ENCODE data around the gene LBHD1.
"Not testable (repeated sequence)": the region's sequence is repeated elsewhere in the genome, so short reads cannot be mapped to it uniquely, and the experiment has no call there.

Gene LBHD1

DNA sequence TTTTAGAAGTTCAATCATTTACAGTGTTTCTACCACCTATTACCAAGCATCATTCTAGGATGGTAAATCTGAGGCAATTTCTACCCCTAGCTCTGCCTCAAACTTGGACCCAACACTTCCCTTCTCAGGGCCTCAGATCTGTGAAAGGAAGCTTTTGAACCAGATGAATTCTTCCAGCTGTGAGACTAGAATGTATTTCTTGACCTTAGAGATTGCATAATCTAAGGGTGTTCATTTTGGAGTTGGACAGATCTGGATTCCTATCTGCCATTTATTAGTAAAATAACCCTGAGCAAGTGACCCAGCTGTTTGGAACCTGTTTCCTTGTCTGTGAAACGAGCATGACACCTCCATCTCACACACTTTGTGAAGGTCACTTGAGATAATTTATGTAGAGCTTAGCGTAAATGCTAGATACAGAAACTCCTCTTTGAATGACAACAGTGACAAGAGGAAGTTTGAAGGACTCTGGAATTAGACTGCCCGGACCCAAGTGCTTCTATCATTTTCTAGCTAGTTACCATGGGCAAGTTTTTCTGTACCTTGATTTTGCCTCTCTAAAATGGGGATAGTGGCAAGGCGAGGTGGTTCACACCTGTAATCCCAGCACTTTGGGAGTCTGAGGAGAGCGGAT is 15.2 kb downstream of the LBHD1 start:
- peak in 1 of 2 experiments; percentile 12 for DNase-seq

- DNase-seq = no peak
Observed at GRCh38 chr11:62654297-62654696, 17.8 kb downstream of the LBHD1 start.

DNA sequence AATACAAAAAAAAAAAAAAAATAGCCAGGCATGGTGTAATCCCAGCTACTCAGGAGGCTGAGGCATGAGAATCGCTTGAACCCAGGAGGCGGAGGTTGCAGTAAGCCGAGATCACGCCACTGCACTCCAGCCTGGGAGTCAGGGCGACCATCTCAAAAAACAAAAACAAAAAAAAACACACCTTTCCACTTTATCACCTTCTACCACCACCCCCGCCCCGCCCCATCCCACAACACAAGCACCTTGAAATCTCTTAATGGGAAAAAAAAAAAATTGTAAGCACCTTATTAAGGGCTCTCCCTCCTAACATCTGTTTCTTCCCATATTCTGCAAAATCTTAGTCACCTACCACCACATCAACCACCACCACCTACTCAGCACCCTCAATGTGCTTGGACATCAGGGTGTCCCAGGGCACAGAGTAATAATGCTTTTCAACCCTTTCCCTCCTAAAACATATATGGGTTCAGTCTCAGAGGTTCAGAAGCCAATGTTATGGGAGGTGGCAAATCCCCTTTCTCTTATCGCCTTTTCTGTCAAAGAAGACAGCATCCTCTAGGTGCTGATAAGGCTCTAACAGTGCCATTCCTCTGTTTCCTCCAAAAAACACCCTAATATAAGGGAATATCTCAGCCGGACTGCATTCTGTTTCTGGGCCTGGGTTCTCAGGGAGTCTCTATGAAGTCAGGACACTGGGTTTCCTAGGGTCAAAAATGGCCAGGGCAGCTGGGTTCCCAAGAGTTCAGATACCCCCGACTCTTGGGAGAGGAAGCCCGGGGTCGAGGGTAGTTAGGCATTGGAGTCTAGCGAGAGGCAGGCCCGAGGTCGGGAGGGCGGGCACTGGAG is 19.7 kb downstream of the LBHD1 start:
- no peak for DNase-seq

DNA sequence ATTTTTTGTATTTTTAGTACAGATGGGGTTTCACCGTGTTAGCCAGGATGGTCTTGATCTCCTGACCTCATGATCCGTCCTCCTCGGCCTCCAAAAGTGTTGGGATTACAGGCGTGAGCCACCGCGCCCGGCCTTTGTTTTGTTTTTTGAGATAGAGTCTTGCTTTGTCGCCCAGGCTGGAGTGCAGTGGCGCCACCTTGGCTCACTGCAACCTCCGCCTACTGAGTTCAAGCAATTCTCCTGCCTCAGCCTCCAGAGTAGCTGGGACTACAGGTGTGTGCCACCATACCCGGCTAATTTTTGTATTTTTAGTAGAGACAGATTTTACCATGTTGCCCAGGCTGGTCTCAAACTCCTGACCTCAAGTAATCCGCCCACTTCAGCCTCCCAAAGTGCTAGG is 21.8 kb downstream of the LBHD1 start:
- DNase-seq = not testable (repeated sequence)

DNA sequence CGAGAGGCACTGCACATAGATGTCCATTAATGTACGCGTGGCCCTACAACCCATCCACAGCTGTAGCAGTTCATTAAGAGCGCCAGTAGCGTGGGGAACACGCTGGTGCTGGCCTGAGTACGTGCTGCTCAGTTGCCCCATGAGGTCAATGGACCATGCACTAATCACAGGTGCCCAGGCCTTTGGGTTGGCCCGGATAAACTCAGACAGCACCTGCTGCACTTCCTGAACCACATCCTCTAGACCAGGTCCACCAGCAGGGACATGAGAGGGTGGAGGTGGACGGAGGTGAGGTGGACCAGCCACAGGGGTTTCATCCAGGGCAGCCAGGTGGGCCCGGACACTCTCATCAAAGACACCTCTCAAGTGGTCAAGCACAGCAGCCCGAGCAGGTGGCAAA is 22.6 kb downstream of the LBHD1 start:
- no peak for DNase-seq

GRCh38 chr11:62648967-62649364 is 23.1 kb downstream of the LBHD1 start:
- no peak for DNase-seq

GRCh38 chr11:62648185-62648966 is 23.7 kb downstream of the LBHD1 start:
- DNase-seq = no peak

- no peak for DNase-seq
Observed at GRCh38 chr11:62647609-62648005, 24.5 kb downstream of the LBHD1 start.

GRCh38 chr11:62646825-62647608 is 25.1 kb downstream of the LBHD1 start:
- DNase-seq = no peak

DNA sequence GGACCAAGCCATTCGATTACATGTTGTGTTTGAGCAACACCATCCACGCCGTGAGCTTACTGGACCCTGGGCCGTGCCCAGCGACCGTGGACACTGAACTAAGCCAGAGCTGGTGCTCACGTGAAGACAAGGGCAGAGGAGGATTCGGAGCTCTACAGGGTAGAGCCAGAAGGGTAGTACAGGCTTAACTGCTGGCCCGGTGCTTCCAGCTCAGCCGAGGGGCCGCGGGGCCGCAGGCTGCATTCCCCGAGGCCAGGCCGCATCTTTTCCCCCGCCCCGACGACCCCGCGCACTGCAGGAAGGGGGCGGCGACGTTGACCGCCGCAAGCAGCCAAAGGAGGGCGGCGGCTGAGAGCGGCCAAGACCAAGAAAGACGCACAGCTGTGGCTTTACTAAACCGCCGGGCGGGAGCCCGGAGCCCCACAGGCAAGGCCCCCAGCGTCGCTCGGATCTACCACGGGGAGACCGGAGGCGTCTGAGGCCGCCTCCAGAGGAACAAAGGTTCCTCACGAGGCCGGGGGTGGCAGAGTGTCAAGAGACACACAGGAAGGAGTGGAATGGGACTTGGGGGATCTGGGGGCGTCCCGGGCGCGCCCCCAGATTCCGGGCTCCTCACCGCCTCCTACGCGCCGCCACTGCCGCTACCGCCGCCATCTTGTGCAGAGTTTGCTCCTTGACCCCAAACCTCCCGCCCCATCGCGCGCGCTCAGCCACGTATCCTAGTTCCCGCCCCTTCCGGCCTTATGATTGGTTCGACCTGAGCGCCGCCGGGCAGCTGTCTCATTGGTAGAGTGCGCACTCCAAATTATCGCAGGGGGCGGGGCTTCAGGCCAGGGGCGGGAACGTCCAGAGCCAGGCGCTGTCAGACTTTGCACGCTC is 25.9 kb downstream of the LBHD1 start, which contains the start of gene GANAB:
TSS of gene GANAB (minus strand) at position 668 of the 879 bp plus-strand sequence. CDS start at position 654, 14 bp downstream.
- DNase-seq = peak; percentile 96 to 98

GRCh38 chr11:62645671-62645945 is 26.5 kb downstream of the LBHD1 start:
- DNase-seq = no peak

DNA sequence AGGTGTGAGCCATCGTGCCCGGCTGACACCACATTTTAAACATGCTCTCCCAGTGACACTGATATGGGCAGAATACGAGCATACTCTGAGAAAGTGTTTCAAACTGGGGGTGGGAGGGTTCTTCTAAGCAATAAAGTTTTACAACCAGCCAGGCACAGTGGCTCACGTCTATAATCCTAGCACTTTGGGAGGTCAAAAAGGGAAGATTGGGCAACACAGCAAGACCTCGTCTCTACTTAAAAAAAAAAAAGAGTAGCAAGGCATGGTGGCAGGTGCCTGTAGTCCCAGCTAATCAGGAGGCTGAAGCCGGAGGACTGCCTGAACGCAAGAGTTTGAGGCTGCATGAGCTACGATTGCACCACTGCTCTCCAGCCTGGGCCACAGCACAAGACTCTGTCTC is 27.8 kb downstream of the LBHD1 start:
- no peak for DNase-seq

DNA sequence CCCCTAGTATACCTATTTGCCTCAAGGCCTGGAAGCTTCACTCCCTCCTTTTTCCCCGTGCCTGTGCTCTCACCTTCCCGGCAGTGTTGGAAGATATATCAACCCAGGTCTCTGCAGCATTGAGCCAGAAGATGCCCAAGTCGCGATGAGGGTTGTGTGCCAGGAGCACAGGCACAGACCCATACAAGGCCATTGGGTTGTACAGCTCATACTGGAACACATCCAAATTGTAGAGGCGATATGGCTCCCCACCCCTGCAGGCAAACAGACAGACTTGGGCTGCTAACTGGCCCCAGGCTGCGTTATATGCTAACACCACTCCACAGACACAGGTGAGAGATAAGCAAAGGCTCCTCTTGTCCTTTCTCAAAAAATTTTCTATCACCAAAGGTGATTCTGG is 39.6 kb downstream of the LBHD1 start:
- no peak for DNase-seq

- DNase-seq = peak; percentile 23 to 40
Observed at GRCh38 chr11:62627713-62628112, 44.4 kb downstream of the LBHD1 start.

- no peak for DNase-seq
Observed at GRCh38 chr11:62622476-62623089, 49.5 kb downstream of the LBHD1 start.

GRCh38 chr11:62621567-62622470 is 50.2 kb downstream of the LBHD1 start, which contains the start of gene B3GAT3:
Gene B3GAT3, minus strand, starts transcription at chr11:62621986. Its CDS starts 39 bp downstream, at chr11:62621947.
- peak; percentile 94 for DNase-seq

DNA sequence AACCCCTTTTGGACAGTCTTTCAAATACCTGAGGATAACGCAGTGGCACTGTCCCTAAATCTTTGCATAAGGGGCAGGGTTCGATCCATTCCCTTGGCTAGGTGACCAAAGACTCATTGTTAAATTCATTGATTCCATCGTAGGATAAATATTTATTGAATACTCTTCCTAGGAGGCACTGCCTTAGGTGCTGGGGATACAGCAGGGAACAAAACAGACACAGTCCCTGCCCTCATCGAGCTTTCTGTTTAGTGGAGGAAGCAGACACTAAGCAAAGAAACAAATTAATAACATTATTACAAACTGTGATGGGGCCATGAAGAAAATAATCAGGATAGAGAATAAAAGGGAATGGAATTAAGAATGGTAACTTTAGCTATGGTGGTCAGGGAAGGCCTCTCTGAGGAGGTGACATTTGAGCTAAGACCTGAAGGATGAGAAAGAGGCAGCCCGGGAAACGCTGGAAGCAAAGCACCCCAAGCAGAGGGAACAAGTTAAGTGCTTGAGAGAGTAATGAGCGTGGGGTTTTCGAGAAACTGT is 51.0 kb downstream of the LBHD1 start:
- no peak for DNase-seq

DNA sequence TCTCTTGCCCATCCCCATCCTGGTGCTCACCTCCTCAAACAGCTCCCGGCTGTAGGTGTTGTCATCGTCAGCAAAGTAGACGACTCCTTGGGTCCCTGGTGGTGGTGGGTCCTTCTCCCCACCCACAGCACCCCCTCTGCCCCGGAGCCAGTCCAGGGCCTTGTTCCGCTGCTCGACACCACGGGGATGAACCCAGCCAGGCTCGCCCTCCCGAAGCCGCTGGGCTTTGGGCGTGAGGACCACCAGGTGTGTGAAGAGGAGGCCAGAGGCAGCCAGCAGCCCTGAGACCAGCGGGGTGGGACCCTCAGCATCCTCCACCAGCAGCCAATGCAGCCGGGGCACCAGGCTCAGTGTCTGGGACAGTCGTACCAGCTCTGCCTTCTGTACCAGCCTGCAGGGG is 55.1 kb downstream of the LBHD1 start:
- not testable (repeated sequence) for DNase-seq

DNA sequence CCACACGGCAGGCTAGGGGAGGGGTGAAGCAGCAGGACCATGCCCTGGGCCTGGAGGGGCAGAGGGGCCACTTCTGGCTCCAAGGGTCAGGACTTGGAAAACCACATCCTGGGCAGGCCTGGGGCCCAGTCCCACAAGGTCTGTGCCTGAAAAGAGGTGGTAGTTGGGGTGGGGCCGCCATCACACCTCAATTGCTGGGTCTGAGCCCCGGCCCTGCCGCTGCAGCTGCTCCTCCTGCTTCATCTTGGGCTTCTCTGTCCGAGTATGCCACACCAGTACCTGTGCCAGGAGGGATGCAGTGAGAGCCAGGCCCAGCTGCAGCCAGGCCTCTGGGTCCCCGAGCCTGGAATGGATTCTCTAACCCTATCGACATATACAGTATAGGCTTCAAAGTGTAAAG is 56.5 kb downstream of the LBHD1 start:
- no peak for DNase-seq

- DNase-seq = no peak
Observed at GRCh38 chr11:62614275-62614674, 57.8 kb downstream of the LBHD1 start.

All from AML-193 (cell line).